IMR-90 (cell line): Measurements from ENCODE around the gene SPARC. TPM values are rescaled to one million over a fixed set of nuclear protein-coding genes. Genes with fewer than 3 reads are reported as not detected.

Experiments used
- ATAC-seq: fragments of 200-7000 bp; cut with Tn5 transposase; 2 replicates; pipeline ENCODE4 v1.9.1; 2020; ENCODE audit warnings: low read depth, mild to moderate bottlenecking, moderate library complexity
- BruUV-seq: library from RNA; stranded (reverse); fragments of 400-500 nt; replicated peaks from 2 replicates; lab custom pipeline; 2021; lab: Mats Ljungman, UMichigan
- CTCF ChIA-PET: fragments of 300-600 bp; formaldehyde crosslinking; extraction: SDS; loops from one replicate; lab custom pipeline; 2021; ENCODE audit warnings: antibody characterized with exemption; lab: Yijun Ruan, JAX
- POLR2A ChIA-PET: fragments of 300-600 bp; sonication (Branson Sonifier 250); formaldehyde crosslinking; loops from one replicate; lab custom pipeline; 2022; ENCODE audit warnings: antibody characterized with exemption; ENCODE audit not compliant: unreplicated experiment; lab: Charles Lee
- DNase-seq: peaks from one replicate; pipeline ENCODE4 v3.0.0; 2013
- H2AFZ ChIP-seq: replicated peaks from 2 replicates; pipeline ENCODE3; 2013; ENCODE audit warnings: low read length, mild to moderate bottlenecking; ENCODE audit not compliant: poor library complexity
- H2AK5ac ChIP-seq: 2 replicates; pipeline ENCODE4 v1.6.1; 2013; ENCODE audit warnings: low read depth, low read length, inconsistent platforms
- H2AK9ac ChIP-seq: replicated peaks from 2 replicates; pipeline ENCODE3; 2013; ENCODE audit warnings: mild to moderate bottlenecking, low read depth, low read length, moderate library complexity; ENCODE audit not compliant: poor library complexity
- H2BK120ac ChIP-seq: 2 replicates; pipeline ENCODE4 v1.6.1; 2013; ENCODE audit warnings: low read depth, low read length, inconsistent platforms
- H2BK15ac ChIP-seq: 3 replicates; pipeline ENCODE4 v1.6.1; 2013; ENCODE audit warnings: low read depth, low read length, inconsistent platforms
- H2BK20ac ChIP-seq: 2 replicates; pipeline ENCODE4 v1.6.1; 2013; ENCODE audit warnings: low read depth, mild to moderate bottlenecking, inconsistent platforms, low read length, moderate library complexity
- H2BK5ac ChIP-seq: 2 replicates; pipeline ENCODE4 v1.6.1; 2013; ENCODE audit warnings: mild to moderate bottlenecking, low read depth, low read length, inconsistent platforms; ENCODE audit not compliant: poor library complexity, severe bottlenecking
- H3K14ac ChIP-seq: replicated peaks from 2 replicates; pipeline ENCODE4 v1.6.1; 2013; ENCODE audit warnings: low read depth, low read length, inconsistent platforms
- H3K18ac ChIP-seq: 2 replicates; pipeline ENCODE4 v1.6.1; 2013; ENCODE audit warnings: low read depth, low read length, control low read depth
- H3K23ac ChIP-seq: 2 replicates; pipeline ENCODE4 v1.6.1; 2013; ENCODE audit warnings: low read depth, low read length, inconsistent platforms
- H3K27ac ChIP-seq: 2 replicates; pipeline ENCODE4 v1.5.1; 2013; ENCODE audit warnings: mild to moderate bottlenecking, control low read depth, low read length; ENCODE audit not compliant: insufficient read depth
- H3K27me3 ChIP-seq: 2 replicates; pipeline ENCODE4 v1.6.1; 2013; ENCODE audit warnings: low read length; ENCODE audit not compliant: control insufficient read depth, insufficient read depth
- H3K36me3 ChIP-seq: 2 replicates; pipeline ENCODE4 v1.6.1; 2013; ENCODE audit warnings: low read length, mixed read lengths; ENCODE audit not compliant: control insufficient read depth, insufficient read depth
- H3K4ac ChIP-seq: 2 replicates; pipeline ENCODE4 v1.6.1; 2013; ENCODE audit warnings: low read depth, low read length, inconsistent platforms
- H3K4me1 ChIP-seq: 2 replicates; pipeline ENCODE4 v1.6.1; 2013; ENCODE audit warnings: low read length, mixed read lengths; ENCODE audit not compliant: control insufficient read depth, insufficient read depth
- H3K4me2 ChIP-seq: 2 replicates; pipeline ENCODE4 v1.6.1; 2013; ENCODE audit warnings: low read depth, mild to moderate bottlenecking, control low read depth, low read length, moderate library complexity
- H3K4me3 ChIP-seq: 2 replicates; pipeline ENCODE4 v1.5.1; 2013; ENCODE audit warnings: low read depth, mild to moderate bottlenecking, control low read depth, low read length, moderate library complexity; ENCODE audit not compliant: insufficient read depth
- H3K56ac ChIP-seq: 2 replicates; pipeline ENCODE4 v1.6.1; 2013; ENCODE audit warnings: low read length, inconsistent platforms; ENCODE audit not compliant: insufficient read depth; ENCODE audit errors: extremely low read depth
- H3K79me1 ChIP-seq, 2 experiments: 2 replicates each; pipeline ENCODE4 v1.6.1; 2013; ENCODE audit warnings: low read length in 2 of 2, inconsistent platforms in 1 of 2, low read depth in 1 of 2
- H3K9ac ChIP-seq: 2 replicates; pipeline ENCODE4 v1.6.1; 2013; ENCODE audit warnings: low read depth, low read length, control low read depth
- H3K9me1 ChIP-seq: 2 replicates; pipeline ENCODE4 v1.6.1; 2013; ENCODE audit warnings: low read length, inconsistent platforms; ENCODE audit not compliant: insufficient read depth
- H3K9me3 ChIP-seq: 2 replicates; pipeline ENCODE4 v1.6.1; 2013; ENCODE audit warnings: low read length; ENCODE audit not compliant: control insufficient read depth, insufficient read depth
- H4K20me1 ChIP-seq: 2 replicates; pipeline ENCODE4 v1.6.1; 2013; ENCODE audit warnings: low read length, inconsistent platforms; ENCODE audit not compliant: insufficient read depth
- H4K5ac ChIP-seq: 2 replicates; pipeline ENCODE4 v1.6.1; 2013; ENCODE audit warnings: mild to moderate bottlenecking, low read depth, low read length, control low read depth
- H4K8ac ChIP-seq, 2 experiments: 2 replicates each; pipeline ENCODE4 v1.6.1; 2013; ENCODE audit warnings: low read depth in 2 of 2, low read length in 2 of 2, control low read depth in 1 of 2, inconsistent platforms in 1 of 2
- H4K91ac ChIP-seq: 2 replicates; pipeline ENCODE4 v1.6.1; 2013; ENCODE audit warnings: low read depth, low read length, inconsistent platforms; ENCODE audit not compliant: insufficient read depth
- BHLHE40 ChIP-seq: fragments of 150-350 bp; IDR thresholded peaks from 2 replicates; pipeline ENCODE4 v1.6.1; 2016; ENCODE audit warnings: mild to moderate bottlenecking, low read depth, low read length
- CHD1 ChIP-seq: IDR thresholded peaks from 2 replicates; pipeline ENCODE4 v1.6.1; 2012; ENCODE audit warnings: low read depth, low read length, improper control_type of control experiment
- MAFK ChIP-seq: IDR thresholded peaks from 2 replicates; pipeline ENCODE4 v1.6.1; 2012; ENCODE audit warnings: low read depth, low read length, improper control_type of control experiment
- RAD21 ChIP-seq: IDR thresholded peaks from 2 replicates; pipeline ENCODE4 v1.6.1; 2012; ENCODE audit warnings: low read length, improper control_type of control experiment
- RFX5 ChIP-seq: IDR thresholded peaks from 2 replicates; pipeline ENCODE4 v1.8.0; 2012; ENCODE audit warnings: low read depth, mild to moderate bottlenecking, low read length, moderate library complexity
- USF2 ChIP-seq: fragments of 150-350 bp; IDR thresholded peaks from 2 replicates; pipeline ENCODE4 v1.6.1; 2017; ENCODE audit warnings: mild to moderate bottlenecking, antibody characterized with exemption, low read length, low read depth
- WGBS, 2 experiments: methylation state at CpG; one replicate each; pipeline versions ENCODE4 v1.1.5 to v1.1.7; 2013; ENCODE audit warnings: missing lambda C conversion rate in 2 of 2; ENCODE audit not compliant: insufficient read length in 1 of 2; ENCODE audit errors: extremely low coverage in 2 of 2; 5-methylcytosine and 5-hydroxymethylcytosine counted together
- dilution Hi-C: fragments of 300-500 bp; cut with HindIII; formaldehyde crosslinking; loops from one replicate; pipeline ENCODE4 v1.14.3; 2018; ENCODE audit warnings: low sequenced_read_pairs; ENCODE audit not compliant: unreplicated experiment
- in situ Hi-C: fragments of 300-500 bp; cut with MboI; formaldehyde crosslinking; loops from 3 replicates; pipeline ENCODE4 v1.14.3; 2019; ENCODE audit warnings: low sequenced_read_pairs, inconsistent platforms, mixed read lengths
- intact Hi-C: fragments of 100-400 bp; cut with micrococcal nuclease; formaldehyde crosslinking; loops from 2 replicates; pipeline ENCODE4 v1.10.0; 2022
- polyA plus RNA-seq, 3 experiments: library from polyadenylated mRNA; depleted of rRNA; stranded (reverse); fragments of >200 nt; gene quantifications; 2 replicates each; pipeline ENCODE4 v1.2.3, GENCODE V29; 2012; ENCODE audit warnings: low replicate concordance in 1 of 3
- total RNA-seq: library from RNA; depleted of rRNA; stranded (reverse); fragments of >200 nt; gene quantifications from 2 replicates; pipeline ENCODE4 v1.2.3, GENCODE V29; 2012

Gene SPARC
- total and polyA plus RNA-seq, 2 of the 4 experiments (the other 2 are of a cell fraction): 1,186 to 4,692 TPM

- Histone ChIP-seq H2BK15ac (no peak overlapping the region), H2AK5ac (no peak overlapping the region), H4K8ac (no peak overlapping the region), H3K14ac (no peak overlapping the region), H3K56ac (no peak overlapping the region), H4K91ac (no peak overlapping the region), H2BK20ac (no peak overlapping the region), H3K27me3 (peaks cover 31% of the 10 kb centered on the region), H3K4me1 (no peaks in the 10 kb centered on the region), H3K9ac (no peak overlapping the region), H2BK5ac (no peak overlapping the region), H3K4me2 (no peak overlapping the region), H2AFZ (no peak overlapping the region), H3K9me1 (no peaks in the 10 kb centered on the region), H2AK9ac (no peak overlapping the region), H3K4ac (no peak overlapping the region), H3K9me3 (no peaks in the 10 kb centered on the region), H3K4me3 (no peak overlapping the region), H3K18ac (no peak overlapping the region), H3K27ac (no peak overlapping the region), H3K79me1 (no peaks in the 10 kb centered on the region), H2BK120ac (no peak overlapping the region), H3K36me3 (no peaks in the 10 kb centered on the region), H4K20me1 (no peaks in the 10 kb centered on the region), H4K5ac (no peak overlapping the region), H3K23ac (no peak overlapping the region)
- TF ChIP-seq RAD21 (no peak), MAFK (no peak), USF2 (no peak), BHLHE40 (no peak), CHD1 (no peak), RFX5 (no peak)
- CTCF ChIA-PET: no interaction called here
- in situ Hi-C loops (no loop called here), intact Hi-C loops (no loop called here), dilution Hi-C loops (no loop called here)
- WGBS, 2 experiments: 50% methylated on average over 1 of the region's 3 CpGs; no CpG with 5 or more reads in 1 of the 2 experiments
- DNase-seq (no peak), ATAC-seq (no peak)
- no TSS peak for BruUV-seq
- POLR2A ChIA-PET: no interaction called here
Observed at GRCh38 chr5:151642472-151643140, 44.1 kb downstream of the SPARC start.
